Esophagus squamous epithelium (tissue), 5 donors: ENCODE data around the gene MICU2. TPM values are rescaled to one million over a fixed set of nuclear protein-coding genes. Genes with fewer than 3 reads are reported as not detected.

Experiments used
- DNase-seq: peaks from one replicate; lab custom pipeline; 2025; lab: John Stamatoyannopoulos, UW
- H3K27ac ChIP-seq, 4 donors: fragments of 200-600 bp; sonication (generic); one replicate each; pipeline ENCODE4 v1.5.1; 2016 to 2019; ENCODE audit warnings: mild to moderate bottlenecking in 1 of 4
- H3K27me3 ChIP-seq, 4 donors: fragments of 200-600 bp; sonication (generic); 1 replicate in 3 of 4; 2 replicates in 1 of 4; pipeline versions ENCODE4 v1.5.1 to v1.6.0; 2017 to 2021; ENCODE audit warnings: antibody characterized with exemption in 1 of 4
- H3K36me3 ChIP-seq, 3 donors: fragments of 200-600 bp; sonication (generic); one replicate each; pipeline ENCODE4 v1.5.1; 2016 to 2019
- H3K4me1 ChIP-seq, 3 donors: fragments of 200-600 bp; sonication (generic); one replicate each; pipeline ENCODE4 v1.5.1; 2017 to 2019
- H3K4me3 ChIP-seq, 4 donors: fragments of 200-600 bp; sonication (generic); 1 replicate in 3 of 4; 2 replicates in 1 of 4; pipeline ENCODE4 v1.5.1; 2016 to 2019; ENCODE audit warnings: mild to moderate bottlenecking in 2 of 4, moderate library complexity in 1 of 4
- H3K9me3 ChIP-seq, 3 donors: fragments of 200-600 bp; sonication (generic); one replicate each; pipeline ENCODE4 v1.5.1; 2016 to 2019
- POLR2A ChIP-seq, 4 donors: fragments of 450-650 bp; IDR thresholded peaks; one replicate each; pipeline ENCODE4 v1.6.1; 2017; ENCODE audit warnings: antibody characterized with exemption in 4 of 4, mild to moderate bottlenecking in 4 of 4, moderate library complexity in 3 of 4
- WGBS, 2 donors: methylation state at CpG; one replicate each; pipeline ENCODE4 v1.1.5; 2018; 5-methylcytosine and 5-hydroxymethylcytosine counted together
- intact Hi-C: fragments of 100-400 bp; cut with DNase I; formaldehyde crosslinking; loops from one replicate; pipeline ENCODE4 v1.15.0; 2022
- total RNA-seq, 4 donors: library from RNA; depleted of rRNA; stranded (reverse); fragments of >200 nt; gene quantifications; one replicate each; pipeline ENCODE4 v1.1.0, GENCODE V29; 2016
- TF ChIP-seq, protein P1 (sequence below), 6 experiments: fragments of 450-650 bp in 4 of 6; fragments of 200-600 bp in 2 of 6; sonication (generic) in 2 of 6; IDR thresholded peaks; one replicate each; pipeline ENCODE4 v1.5.1; 2016 to 2019; ENCODE audit warnings: antibody characterized with exemption in 6 of 6, mild to moderate bottlenecking in 4 of 6, moderate library complexity in 4 of 6
- donor health status: DM: yes; HTN: yes; CAD: no.

The MICU2 gene
- total RNA-seq, 4 donors from 2014 or later: 48.4 to 61.6 (median 51.9) TPM

DNA sequence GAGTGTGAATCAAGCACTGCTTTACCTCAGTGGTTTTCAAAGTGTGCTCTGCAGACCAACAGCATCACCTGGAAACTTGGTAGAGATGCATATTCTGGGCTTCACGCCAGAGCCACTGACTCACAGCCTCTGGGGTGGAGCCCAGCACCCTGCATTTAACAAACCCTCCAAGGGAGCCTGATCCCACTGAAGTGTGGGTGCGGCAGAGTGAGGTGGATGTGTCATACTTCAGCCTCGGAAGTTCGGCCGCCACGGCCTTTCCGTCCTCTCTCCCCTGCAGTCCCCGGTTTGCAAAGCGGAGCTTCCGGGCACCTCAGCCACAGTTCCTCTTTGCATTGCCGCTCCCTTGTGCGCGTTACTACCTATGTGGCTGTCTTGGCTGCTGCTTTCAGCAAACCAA is 33.3 kb upstream of the MICU2 start:
- H3K9me3 ChIP-seq: no peaks in the 10 kb centered on the region
- peak overlapping the region in 1 of 4 donors; percentile 27 for H3K27ac ChIP-seq
- peaks cover 0 to 13% (median 7%) of the 10 kb centered on the region in 3 donors for H3K4me1 ChIP-seq
- H3K27me3 ChIP-seq: peaks cover 0 to 3% (median 0%) of the 10 kb centered on the region in 4 donors
- H3K4me3 ChIP-seq: peak overlapping the region in 1 of 4 donors; percentile 21
- TF ChIP-seq POLR2A (IDR thresholded peaks at IDR 0.05): no peak
- no peaks in the 10 kb centered on the region for H3K36me3 ChIP-seq
- intact Hi-C loops: loop anchor here (10.0 kb wide), 1 partner anchor 638 kb away; no protein-coding TSS in a partner anchor
- 42 to 45% methylated on average over 12 to 13 of the region's 13 CpGs for WGBS, 2 donors
- DNase-seq: no peak

DNA sequence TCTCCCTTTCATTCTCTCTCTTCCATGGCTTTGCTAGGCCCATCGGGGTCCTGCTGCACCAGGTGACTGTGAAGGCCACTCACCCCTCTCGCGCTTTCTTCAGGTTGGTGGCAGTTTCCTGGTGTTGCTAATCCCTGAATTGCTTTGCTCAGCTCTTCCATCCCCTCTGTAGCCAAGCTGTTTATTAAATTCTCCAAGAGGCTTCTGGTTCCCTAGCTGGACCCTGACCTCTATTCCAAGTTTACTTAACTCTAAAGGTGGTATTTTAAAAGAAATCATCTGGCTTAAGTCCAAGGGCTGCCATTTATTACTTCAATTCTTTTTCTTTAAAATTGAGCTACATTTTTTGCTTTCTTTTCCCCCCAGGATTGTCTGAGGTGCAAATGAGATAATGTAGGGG is 32.7 kb upstream of the MICU2 start:
- Histone ChIP-seq H3K36me3 (no peaks in the 10 kb centered on the region), H3K27me3 (peaks cover 0 to 3% (median 0%) of the 10 kb centered on the region in 4 donors), H3K4me3 (no peak overlapping the region), H3K4me1 (peaks cover 0 to 13% (median 7%) of the 10 kb centered on the region in 3 donors), H3K27ac (no peak overlapping the region), H3K9me3 (no peaks in the 10 kb centered on the region)
- DNase-seq: no peak
- TF ChIP-seq POLR2A (IDR thresholded peaks at IDR 0.05): no peak
- TF ChIP-seq, protein P1, sequence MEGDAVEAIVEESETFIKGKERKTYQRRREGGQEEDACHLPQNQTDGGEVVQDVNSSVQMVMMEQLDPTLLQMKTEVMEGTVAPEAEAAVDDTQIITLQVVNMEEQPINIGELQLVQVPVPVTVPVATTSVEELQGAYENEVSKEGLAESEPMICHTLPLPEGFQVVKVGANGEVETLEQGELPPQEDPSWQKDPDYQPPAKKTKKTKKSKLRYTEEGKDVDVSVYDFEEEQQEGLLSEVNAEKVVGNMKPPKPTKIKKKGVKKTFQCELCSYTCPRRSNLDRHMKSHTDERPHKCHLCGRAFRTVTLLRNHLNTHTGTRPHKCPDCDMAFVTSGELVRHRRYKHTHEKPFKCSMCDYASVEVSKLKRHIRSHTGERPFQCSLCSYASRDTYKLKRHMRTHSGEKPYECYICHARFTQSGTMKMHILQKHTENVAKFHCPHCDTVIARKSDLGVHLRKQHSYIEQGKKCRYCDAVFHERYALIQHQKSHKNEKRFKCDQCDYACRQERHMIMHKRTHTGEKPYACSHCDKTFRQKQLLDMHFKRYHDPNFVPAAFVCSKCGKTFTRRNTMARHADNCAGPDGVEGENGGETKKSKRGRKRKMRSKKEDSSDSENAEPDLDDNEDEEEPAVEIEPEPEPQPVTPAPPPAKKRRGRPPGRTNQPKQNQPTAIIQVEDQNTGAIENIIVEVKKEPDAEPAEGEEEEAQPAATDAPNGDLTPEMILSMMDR (IDR thresholded peaks at IDR 0.05): no peak
- intact Hi-C loops: loop anchor here (10.0 kb wide), 1 partner anchor 638 kb away; no protein-coding TSS in a partner anchor
- WGBS, 2 donors: 86 to 88% methylated on average over 3 of the region's 3 CpGs

DNA sequence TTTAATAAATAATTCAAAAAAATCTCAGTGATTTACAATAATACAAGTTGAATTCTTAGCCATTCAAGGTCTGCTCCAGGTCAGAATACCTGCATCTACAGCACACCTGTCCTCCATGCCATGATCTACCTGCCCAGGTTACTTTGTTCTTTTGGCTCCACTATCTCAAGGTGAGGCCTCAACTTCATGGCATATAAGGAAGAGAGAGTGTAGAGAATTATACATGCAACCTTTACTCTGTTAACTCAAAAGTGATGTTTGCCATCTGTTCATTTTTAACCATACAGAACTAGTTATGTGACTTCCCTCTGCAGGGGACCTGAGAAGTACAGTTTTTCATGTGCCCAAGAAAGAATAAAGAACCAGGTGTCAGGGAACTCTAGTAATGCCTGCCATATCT is 28.2 kb upstream of the MICU2 start:
- H3K4me3 ChIP-seq: no peak overlapping the region
- TF ChIP-seq POLR2A (IDR thresholded peaks at IDR 0.05): no peak
- TF ChIP-seq, protein P1 (IDR thresholded peaks at IDR 0.05): no peak
- no peak overlapping the region for H3K27ac ChIP-seq
- H3K27me3 ChIP-seq: peaks cover 0 to 3% (median 0%) of the 10 kb centered on the region in 4 donors
- intact Hi-C loops: loop anchor here (10.0 kb wide), 1 partner anchor 643 kb away; no protein-coding TSS in a partner anchor
- H3K4me1 ChIP-seq: no peaks in the 10 kb centered on the region
- no peak for DNase-seq
- H3K36me3 ChIP-seq: no peaks in the 10 kb centered on the region
- no peaks in the 10 kb centered on the region for H3K9me3 ChIP-seq

DNA sequence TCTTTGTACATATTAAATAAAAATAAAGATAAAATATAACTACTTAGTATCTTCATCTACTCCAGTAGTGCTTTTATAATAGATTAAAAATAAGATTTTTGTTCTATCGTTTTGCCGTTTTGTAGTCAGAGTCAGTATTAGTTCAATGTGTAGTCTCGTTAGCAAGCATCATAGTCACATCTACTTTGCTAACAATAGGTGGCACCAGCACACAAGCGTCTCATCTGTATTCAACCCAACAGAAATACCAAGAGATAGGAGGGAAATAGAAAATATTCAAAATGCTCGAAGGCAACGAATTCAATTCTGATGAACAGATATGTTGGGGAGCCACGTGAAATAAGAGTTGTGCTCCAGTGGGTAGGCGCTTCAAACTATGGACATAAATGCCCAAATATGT is 21.4 kb upstream of the MICU2 start:
- H3K9me3 ChIP-seq: no peaks in the 10 kb centered on the region
- WGBS, 2 donors: 23 to 32% methylated on average over 8 of the region's 8 CpGs
- no peaks in the 10 kb centered on the region for H3K4me1 ChIP-seq
- H3K36me3 ChIP-seq: no peaks in the 10 kb centered on the region
- H3K27me3 ChIP-seq: peaks cover 0 to 6% (median 0%) of the 10 kb centered on the region in 4 donors
- H3K4me3 ChIP-seq: no peak overlapping the region
- intact Hi-C loops: no loop called here
- TF ChIP-seq, protein P1 (IDR thresholded peaks at IDR 0.05): peak in 4 of 6 experiments; percentile 13 to 52 (median 23)
- TF ChIP-seq POLR2A (IDR thresholded peaks at IDR 0.05): no peak
- no peak overlapping the region for H3K27ac ChIP-seq
- no peak for DNase-seq

DNA sequence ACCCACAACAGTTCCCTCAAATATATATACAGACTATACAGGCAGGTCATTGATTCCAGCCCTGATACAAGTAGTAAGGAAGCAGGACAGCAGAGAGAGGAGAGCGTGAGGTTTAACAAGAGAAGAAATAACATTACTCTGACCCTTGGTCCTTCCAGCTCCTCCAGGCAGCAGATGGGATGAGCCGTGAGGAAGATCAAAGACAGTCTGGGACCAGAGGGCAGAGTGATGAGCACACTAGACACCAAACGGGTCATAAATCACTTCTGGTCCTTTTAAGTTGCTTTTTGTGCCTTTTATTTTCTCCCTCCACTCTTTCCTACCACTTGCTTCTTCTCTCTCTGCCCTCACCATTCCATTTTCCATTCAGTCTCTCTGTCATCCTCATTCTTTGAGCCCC is 16.9 kb upstream of the MICU2 start:
- no peak for DNase-seq
- Histone ChIP-seq H3K9me3 (no peaks in the 10 kb centered on the region), H3K27me3 (peaks cover 0 to 10% (median 0%) of the 10 kb centered on the region in 4 donors), H3K27ac (no peak overlapping the region), H3K4me1 (no peaks in the 10 kb centered on the region), H3K4me3 (no peak overlapping the region), H3K36me3 (no peaks in the 10 kb centered on the region)
- intact Hi-C loops: no loop called here
- TF ChIP-seq, protein P1 (IDR thresholded peaks at IDR 0.05): no peak
- no peak for TF ChIP-seq POLR2A (IDR thresholded peaks at IDR 0.05)
- WGBS, 2 donors: 42 to 59% methylated on average over 3 of the region's 3 CpGs
